Lung (tissue), 12 donors: Measurements from ENCODE around the gene RAB21. TPM values are rescaled to one million over a fixed set of nuclear protein-coding genes. Genes with fewer than 3 reads are reported as not detected.

Experiments used
- ATAC-seq: fragments of 200-7000 bp; cut with Tn5 transposase; one replicate; pipeline ENCODE4 v1.9.1; 2020; ENCODE audit warnings: moderate number of reproducible peaks; ENCODE audit not compliant: insufficient read depth, low FRiP score
- DNase-seq, 3 donors: peaks; one replicate each; pipeline ENCODE4 v3.0.0-alpha.2; 2013 to 2017
- H3K27ac ChIP-seq, 2 donors: one replicate each; pipeline ENCODE4 v1.5.1; 2013; ENCODE audit warnings: mild to moderate bottlenecking in 2 of 2, moderate library complexity in 2 of 2, control low read depth in 1 of 2, inconsistent platforms in 1 of 2, low read depth in 1 of 2, low read length in 1 of 2
- H3K27me3 ChIP-seq, 3 donors: one replicate each; pipeline ENCODE4 v1.5.1; 2013; ENCODE audit warnings: low read length in 2 of 3; ENCODE audit not compliant: control insufficient read depth in 3 of 3, insufficient read depth in 3 of 3
- H3K36me3 ChIP-seq, 4 donors: one replicate each; pipeline ENCODE4 v1.5.1; 2013; ENCODE audit warnings: low read length in 4 of 4, mild to moderate bottlenecking in 1 of 4, moderate library complexity in 1 of 4; ENCODE audit not compliant: control insufficient read depth in 4 of 4, insufficient read depth in 4 of 4
- H3K4me1 ChIP-seq, 5 donors: one replicate each; pipeline ENCODE4 v1.5.1; 2013; ENCODE audit warnings: low read length in 5 of 5, mild to moderate bottlenecking in 2 of 5, moderate library complexity in 1 of 5; ENCODE audit not compliant: control insufficient read depth in 5 of 5, insufficient read depth in 5 of 5
- H3K4me3 ChIP-seq: one replicate; pipeline ENCODE4 v1.5.1; 2013; ENCODE audit warnings: mild to moderate bottlenecking, control low read depth, moderate library complexity
- H3K9ac ChIP-seq, 2 donors: one replicate each; pipeline ENCODE4 v1.5.1; 2013; ENCODE audit warnings: low read length in 2 of 2, control low read depth in 1 of 2; ENCODE audit not compliant: insufficient read depth in 1 of 2
- H3K9me3 ChIP-seq, 4 donors: one replicate each; pipeline ENCODE4 v1.5.1; 2013; ENCODE audit warnings: low read length in 3 of 4, mild to moderate bottlenecking in 1 of 4, moderate library complexity in 1 of 4; ENCODE audit not compliant: control insufficient read depth in 4 of 4, insufficient read depth in 3 of 4
- WGBS, 2 donors: extraction: QIAGEN DNeasy Blood & Tissue Kit; methylation state at CpG; one replicate each; pipeline ENCODE4 v1.1.7; 2013; 5-methylcytosine and 5-hydroxymethylcytosine counted together
- polyA plus RNA-seq, 2 donors: library from polyadenylated mRNA; stranded (reverse); fragments of 200-250 nt; gene quantifications; one replicate each; pipeline ENCODE4 v1.2.1, GENCODE V29; 2013
- total RNA-seq, 2 donors: library from RNA; depleted of rRNA in 1 of 2; stranded (reverse); fragments of >200 nt in 1 of 2; gene quantifications; one replicate each; pipeline ENCODE4 v1.2.1, GENCODE V29; 2014 to 2021
- TF ChIP-seq, protein P1 (sequence below): IDR thresholded peaks from 2 replicates; pipeline ENCODE4 v1.5.1; 2012; ENCODE audit warnings: mild to moderate bottlenecking; ENCODE audit errors: control extremely low read depth, extremely low read depth
- donor health status: control.
- donor health status: control.
- donor health status: Bipolar disorder and iron deficiency.
- donor health status: healthy.
- donor health status: DM: yes; HTN: yes; CAD: no.

RAB21 gene
- total and polyA plus RNA-seq, 4 donors, result 11.8 to 58.5 (median 50.7) TPM

DNA sequence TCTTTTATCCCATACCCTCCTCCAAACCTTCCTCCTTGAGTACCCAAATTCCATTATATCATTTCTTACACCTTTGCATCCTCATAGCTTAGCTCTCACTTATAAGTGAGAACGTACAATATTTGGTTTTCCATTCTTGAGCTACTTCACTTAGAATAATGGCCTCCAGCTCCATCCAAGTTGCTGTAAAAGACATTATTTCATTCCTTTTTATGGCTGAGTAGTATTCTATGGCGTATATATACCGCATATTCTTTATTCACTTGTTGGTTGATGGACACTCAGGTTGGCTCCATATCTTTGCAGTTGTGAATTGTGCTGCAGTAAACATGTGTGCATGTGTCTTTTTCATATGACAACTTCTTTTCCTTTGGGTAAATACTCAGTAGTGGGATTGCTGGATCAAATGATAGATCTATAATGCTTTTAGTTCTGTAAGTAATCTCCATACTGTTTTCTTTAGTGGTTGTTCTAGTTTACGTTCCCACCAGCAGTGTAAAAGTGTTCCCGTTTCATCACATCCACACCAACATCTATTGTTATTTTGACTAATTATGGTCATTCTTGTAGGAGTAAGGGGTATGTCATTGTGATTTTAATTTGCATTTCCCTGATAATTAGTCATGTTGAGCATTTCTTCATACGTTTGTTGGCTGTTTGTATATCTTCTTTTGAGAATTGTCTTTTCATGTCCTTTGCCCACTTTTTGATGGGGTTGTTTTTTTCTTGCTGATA is 10.1 kb downstream of the RAB21 start:
- ATAC-seq (no peak), DNase-seq (no peak)
- no peaks in the 10 kb centered on the region for H3K27me3 ChIP-seq
- peaks cover 0 to 6% (median 0%) of the 10 kb centered on the region in 4 donors for H3K36me3 ChIP-seq
- no peak overlapping the region for H3K9ac ChIP-seq
- H3K4me1 ChIP-seq, result peaks cover 0 to 19% (median 0%) of the 10 kb centered on the region in 5 donors
- no peak overlapping the region for H3K4me3 ChIP-seq
- peaks cover 0 to 10% (median 1%) of the 10 kb centered on the region in 4 donors for H3K9me3 ChIP-seq
- 96 to 97% methylated on average over 6 of the region's 6 CpGs for WGBS, 2 donors
- TF ChIP-seq, protein P1, sequence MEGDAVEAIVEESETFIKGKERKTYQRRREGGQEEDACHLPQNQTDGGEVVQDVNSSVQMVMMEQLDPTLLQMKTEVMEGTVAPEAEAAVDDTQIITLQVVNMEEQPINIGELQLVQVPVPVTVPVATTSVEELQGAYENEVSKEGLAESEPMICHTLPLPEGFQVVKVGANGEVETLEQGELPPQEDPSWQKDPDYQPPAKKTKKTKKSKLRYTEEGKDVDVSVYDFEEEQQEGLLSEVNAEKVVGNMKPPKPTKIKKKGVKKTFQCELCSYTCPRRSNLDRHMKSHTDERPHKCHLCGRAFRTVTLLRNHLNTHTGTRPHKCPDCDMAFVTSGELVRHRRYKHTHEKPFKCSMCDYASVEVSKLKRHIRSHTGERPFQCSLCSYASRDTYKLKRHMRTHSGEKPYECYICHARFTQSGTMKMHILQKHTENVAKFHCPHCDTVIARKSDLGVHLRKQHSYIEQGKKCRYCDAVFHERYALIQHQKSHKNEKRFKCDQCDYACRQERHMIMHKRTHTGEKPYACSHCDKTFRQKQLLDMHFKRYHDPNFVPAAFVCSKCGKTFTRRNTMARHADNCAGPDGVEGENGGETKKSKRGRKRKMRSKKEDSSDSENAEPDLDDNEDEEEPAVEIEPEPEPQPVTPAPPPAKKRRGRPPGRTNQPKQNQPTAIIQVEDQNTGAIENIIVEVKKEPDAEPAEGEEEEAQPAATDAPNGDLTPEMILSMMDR, result no peak
- no peak overlapping the region for H3K27ac ChIP-seq

DNA sequence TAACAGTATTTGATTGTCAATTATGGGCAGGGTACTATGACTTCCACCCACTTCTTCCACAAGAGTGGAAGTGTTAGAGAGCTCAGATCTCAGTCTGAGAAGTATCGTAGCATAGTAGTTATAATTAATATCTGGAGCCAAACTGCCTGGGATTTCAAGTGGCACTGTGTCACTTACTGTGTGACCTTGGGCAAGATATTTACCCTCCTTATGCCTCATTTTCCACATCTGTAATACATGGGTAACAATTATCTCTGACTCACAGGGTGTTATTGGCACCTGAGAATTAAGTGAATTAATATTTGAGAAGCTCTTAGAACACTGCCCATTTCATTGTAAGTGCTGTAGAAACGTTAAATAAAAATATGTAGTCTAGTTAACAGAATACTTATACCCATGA is 11.5 kb downstream of the RAB21 start:
- DNase-seq, result no peak
- H3K9me3 ChIP-seq, result no peaks in the 10 kb centered on the region
- no peak overlapping the region for H3K4me3 ChIP-seq
- H3K36me3 ChIP-seq, result peaks cover 0 to 5% (median 4%) of the 10 kb centered on the region in 4 donors
- H3K4me1 ChIP-seq, result peaks cover 0 to 27% (median 0%) of the 10 kb centered on the region in 5 donors
- no peak for ATAC-seq
- H3K27ac ChIP-seq, result peak overlapping the region in 1 of 2 donors; percentile 33
- H3K9ac ChIP-seq, result no peak overlapping the region
- TF ChIP-seq, protein P1, result no peak
- no peaks in the 10 kb centered on the region for H3K27me3 ChIP-seq
- WGBS, 2 donors, result 77 to 83% methylated on average over 2 of the region's 2 CpGs

DNA sequence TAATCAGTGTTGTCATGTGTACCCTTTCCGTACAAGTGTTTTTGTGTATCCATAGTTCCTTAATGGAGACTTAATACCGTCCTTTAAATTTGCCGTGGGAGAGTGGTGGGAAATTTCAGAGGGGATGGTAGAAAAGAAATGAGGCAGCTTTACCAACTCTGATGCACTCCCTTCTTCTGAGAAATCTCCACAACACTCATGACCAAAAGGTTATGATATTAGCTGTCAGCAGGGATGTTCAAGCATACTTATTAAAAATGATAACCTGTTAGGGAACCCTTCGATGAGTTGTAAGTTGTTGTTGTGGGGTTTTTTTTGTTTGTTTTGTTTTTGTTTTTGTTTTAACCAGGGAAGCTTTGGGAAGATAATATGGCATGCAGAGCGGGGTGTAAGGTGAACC is 12.5 kb downstream of the RAB21 start:
- no peaks in the 10 kb centered on the region for H3K9me3 ChIP-seq
- no peak for DNase-seq
- no peak overlapping the region for H3K27ac ChIP-seq
- no peak overlapping the region for H3K4me3 ChIP-seq
- ATAC-seq, result no peak
- no peaks in the 10 kb centered on the region for H3K27me3 ChIP-seq
- TF ChIP-seq, protein P1, result no peak
- no peak overlapping the region for H3K9ac ChIP-seq
- H3K36me3 ChIP-seq, result peaks cover 4 to 13% (median 9%) of the 10 kb centered on the region in 4 donors
- WGBS, 2 donors, result 94 to 98% methylated on average over 5 of the region's 5 CpGs
- peaks cover 0 to 31% (median 0%) of the 10 kb centered on the region in 5 donors for H3K4me1 ChIP-seq
